ENCODE results near the gene BLOC1S3. TPM values are rescaled to one million over a fixed set of nuclear protein-coding genes. Genes with fewer than 3 reads are reported as not detected.
"Not testable (repeated sequence)": the region's sequence is repeated elsewhere in the genome, so short reads cannot be mapped to it uniquely, and the experiment has no call there.

BLOC1S3 gene
- total RNA-seq, 1 donor from 2014 or later = 12.5 TPM

DNA sequence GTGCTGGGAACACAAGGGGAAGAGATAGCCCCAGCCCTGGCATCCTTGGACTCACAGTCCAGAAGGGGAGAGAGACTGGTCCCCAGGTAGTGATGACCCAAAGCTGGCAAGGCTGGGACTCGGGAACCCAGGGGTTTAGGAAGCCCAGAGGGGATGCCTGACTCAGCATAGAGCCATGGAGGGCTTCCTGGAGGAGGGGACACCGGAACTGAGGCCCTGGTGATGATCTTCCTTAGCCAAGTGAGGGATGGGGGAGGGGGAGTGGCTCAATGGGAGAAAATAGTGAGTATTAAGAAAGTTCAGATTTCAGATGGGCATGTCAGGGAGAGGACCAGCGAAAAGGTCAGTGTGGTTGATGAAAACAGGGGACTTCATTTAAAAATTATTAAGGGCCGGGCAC, 39.8 kb downstream of the BLOC1S3 start:
- DNase-seq (ENCODE audit: extremely low spot score in 2 of 2) = no peak
- TF ChIP-seq POLR2AphosphoS5 (IDR thresholded peaks at IDR 0.05; ENCODE audit: insufficient read depth in 1 of 2, low read depth in 1 of 2) (no peak), POLR2A (IDR thresholded peaks at IDR 0.05) (no peak), CTCF (IDR thresholded peaks at IDR 0.05) (no peak)
- no peaks in the 10 kb centered on the region for H3K27me3 ChIP-seq
- no peak overlapping the region for H3K27ac ChIP-seq
- no peaks in the 10 kb centered on the region for H3K9me3 ChIP-seq
- H3K4me1 ChIP-seq = peaks cover 14% of the 10 kb centered on the region
- no peaks in the 10 kb centered on the region for H3K36me3 ChIP-seq
- intact Hi-C loops (cut with DNase I) = no loop called here
- no peak overlapping the region for H3K4me3 ChIP-seq

DNA sequence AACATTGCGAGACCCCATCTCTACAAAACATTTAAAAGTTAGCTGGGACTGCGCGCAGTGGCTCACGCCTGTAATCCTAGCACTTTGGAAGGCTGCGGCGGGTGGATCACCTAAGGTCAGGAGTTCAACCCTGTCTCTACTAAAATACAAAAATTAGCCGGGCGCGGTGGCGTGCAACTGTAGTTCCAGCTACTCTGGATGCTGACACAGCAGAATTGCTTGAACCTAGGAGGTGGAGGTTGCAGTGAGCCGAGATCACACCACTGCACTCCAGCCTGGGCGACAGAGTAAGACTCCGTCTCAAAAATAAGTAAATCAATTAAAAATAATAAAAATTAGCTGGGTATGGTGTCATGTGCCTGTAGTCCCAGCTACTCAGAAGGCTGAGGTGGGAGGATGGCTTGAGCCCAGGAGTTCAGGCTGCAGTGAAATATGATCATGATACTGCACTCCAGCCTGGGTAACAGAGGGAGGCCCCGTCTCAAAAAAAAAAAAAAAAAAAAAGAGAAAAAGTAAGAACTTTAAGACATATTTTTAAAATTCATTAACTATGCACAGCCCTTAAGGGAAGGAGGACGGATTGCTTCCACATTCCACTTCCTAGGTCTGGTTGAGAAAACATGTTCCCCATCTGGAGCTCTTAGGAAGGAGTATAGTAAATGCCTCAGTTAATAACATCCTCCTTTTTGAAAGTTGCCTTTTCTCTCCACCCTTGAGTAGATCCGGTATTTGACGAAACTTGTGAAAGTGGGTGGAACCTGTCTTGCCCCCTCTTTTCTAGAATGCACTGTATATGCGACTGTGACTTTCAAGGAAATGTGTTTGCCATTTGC, 40.5 kb downstream of the BLOC1S3 start:
- intact Hi-C loops (cut with DNase I) = no loop called here
- Histone ChIP-seq H3K27me3 (no peaks in the 10 kb centered on the region), H3K36me3 (no peaks in the 10 kb centered on the region), H3K4me1 (peaks cover 14% of the 10 kb centered on the region), H3K9me3 (no peaks in the 10 kb centered on the region), H3K4me3 (no peak overlapping the region), H3K27ac (no peak overlapping the region)
- no peak for DNase-seq (ENCODE audit: extremely low spot score in 2 of 2)
- no peak for TF ChIP-seq POLR2AphosphoS5 (IDR thresholded peaks at IDR 0.05; ENCODE audit: insufficient read depth in 1 of 2, low read depth in 1 of 2)
- no peak for TF ChIP-seq CTCF (IDR thresholded peaks at IDR 0.05)
- TF ChIP-seq POLR2A (IDR thresholded peaks at IDR 0.05) = no peak

DNA sequence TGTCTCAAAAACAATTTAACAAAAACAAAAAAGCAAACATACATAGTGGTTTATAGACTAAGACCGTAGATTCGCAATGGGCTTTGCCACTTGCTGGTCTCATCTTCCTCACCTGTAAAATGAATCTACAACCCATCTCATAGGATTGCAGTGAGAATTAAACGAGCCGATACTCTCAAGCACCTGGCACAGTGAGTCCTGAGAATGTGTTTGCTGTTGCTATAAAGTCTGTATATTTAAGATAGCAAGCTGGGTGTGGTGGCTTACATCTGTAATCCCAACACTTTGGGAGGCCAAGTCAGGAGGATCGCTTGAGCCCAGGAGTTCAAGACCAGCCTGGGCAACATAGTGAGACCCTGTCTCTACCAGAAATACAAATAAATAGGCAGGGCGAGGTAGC, 44.1 kb downstream of the BLOC1S3 start:
- Histone ChIP-seq H3K27me3 (no peaks in the 10 kb centered on the region), H3K9me3 (no peaks in the 10 kb centered on the region), H3K4me1 (no peaks in the 10 kb centered on the region), H3K4me3 (no peak overlapping the region), H3K36me3 (no peaks in the 10 kb centered on the region), H3K27ac (no peak overlapping the region)
- intact Hi-C loops (cut with DNase I) = no loop called here
- no peak for DNase-seq (ENCODE audit: extremely low spot score in 2 of 2)
- TF ChIP-seq POLR2AphosphoS5 (IDR thresholded peaks at IDR 0.05; ENCODE audit: insufficient read depth in 1 of 2, low read depth in 1 of 2) = no peak
- TF ChIP-seq POLR2A (IDR thresholded peaks at IDR 0.05) = no peak
- no peak for TF ChIP-seq CTCF (IDR thresholded peaks at IDR 0.05)

DNA sequence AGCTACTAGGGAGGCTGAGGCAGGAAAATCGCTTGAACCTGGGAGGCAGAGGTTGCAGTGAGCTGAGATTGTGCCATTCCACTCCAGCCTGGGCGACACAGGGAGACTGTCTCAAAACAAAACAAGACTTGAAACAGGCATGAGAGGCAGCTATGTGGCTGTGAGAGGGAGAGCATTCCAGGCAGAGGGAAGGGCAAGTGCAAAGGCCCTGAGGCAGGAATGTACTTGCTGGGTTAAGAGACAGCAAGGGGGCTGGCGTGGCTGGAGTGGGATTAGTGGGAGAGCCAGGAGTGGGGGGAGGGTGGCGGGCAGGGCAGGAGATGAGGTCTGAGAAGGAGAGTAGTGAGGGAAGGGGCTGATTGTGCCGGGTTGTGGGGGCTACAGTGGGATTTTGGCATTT, 45.3 kb downstream of the BLOC1S3 start:
- DNase-seq (ENCODE audit: extremely low spot score in 2 of 2) = no peak
- intact Hi-C loops (cut with DNase I) = no loop called here
- H3K36me3 ChIP-seq = no peaks in the 10 kb centered on the region
- no peaks in the 10 kb centered on the region for H3K27me3 ChIP-seq
- TF ChIP-seq POLR2A (IDR thresholded peaks at IDR 0.05) (no peak), POLR2AphosphoS5 (IDR thresholded peaks at IDR 0.05; ENCODE audit: insufficient read depth in 1 of 2, low read depth in 1 of 2) (no peak), CTCF (IDR thresholded peaks at IDR 0.05) (no peak)
- no peak overlapping the region for H3K4me3 ChIP-seq
- H3K9me3 ChIP-seq = no peaks in the 10 kb centered on the region
- no peaks in the 10 kb centered on the region for H3K4me1 ChIP-seq
- no peak overlapping the region for H3K27ac ChIP-seq

DNA sequence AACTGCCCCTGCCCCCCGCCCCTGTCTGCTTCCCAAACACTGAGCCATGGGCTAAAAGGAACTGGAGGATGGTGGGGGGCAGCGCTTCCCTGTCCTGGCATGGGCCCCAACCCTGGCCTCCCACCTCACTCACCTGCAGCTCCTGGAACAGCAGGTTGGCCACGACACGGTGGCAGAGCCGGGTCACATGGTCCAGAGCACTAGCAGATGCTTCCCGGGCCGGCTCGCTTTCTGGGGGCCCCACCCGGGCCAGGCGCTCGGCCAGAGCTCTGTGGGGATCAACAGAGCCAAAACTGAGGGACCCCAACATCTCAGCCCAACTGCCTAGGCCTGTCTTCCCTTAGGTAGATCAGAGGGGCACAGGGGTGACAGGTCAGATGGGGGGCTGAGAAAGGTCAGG, 46.1 kb downstream of the BLOC1S3 start:
- Histone ChIP-seq H3K27me3 (no peaks in the 10 kb centered on the region), H3K27ac (no peak overlapping the region)
- intact Hi-C loops (cut with DNase I) = no loop called here

GRCh38 chr19:45229056-45229455, 50.5 kb downstream of the BLOC1S3 start:
- H3K9me3 ChIP-seq; DNase-seq (ENCODE audit: extremely low spot score in 2 of 2); H3K4me3 ChIP-seq; H3K36me3 ChIP-seq; H3K27me3 ChIP-seq; H3K4me1 ChIP-seq; H3K27ac ChIP-seq: not testable (repeated sequence)
- intact Hi-C loops (cut with DNase I) = loop anchor here (2.0 kb wide), 1 partner anchor 40 kb away; no protein-coding TSS in a partner anchor

More for the DNA sequence above, 46.1 kb downstream of the BLOC1S3 start:
- no peak for DNase-seq (ENCODE audit: extremely low spot score in 2 of 2)
- Histone ChIP-seq H3K9me3 (no peaks in the 10 kb centered on the region), H3K4me1 (no peaks in the 10 kb centered on the region), H3K36me3 (no peaks in the 10 kb centered on the region), H3K4me3 (no peak overlapping the region)
- TF ChIP-seq POLR2AphosphoS5 (IDR thresholded peaks at IDR 0.05; ENCODE audit: insufficient read depth in 1 of 2, low read depth in 1 of 2) = no peak
